A673 (cell line): ENCODE measurements around the gene UFD1. TPM values are rescaled to one million over a fixed set of nuclear protein-coding genes. Genes with fewer than 3 reads are reported as not detected.

Source experiments
- BruUV-seq: library from RNA; stranded (reverse); fragments of 400-500 nt; replicated peaks from 2 replicates; lab custom pipeline; 2021; lab: Mats Ljungman, UMichigan
- CTCF ChIA-PET: fragments of 300-600 bp; sonication (Branson Sonifier 250); formaldehyde crosslinking; loops from one replicate; lab custom pipeline; 2022; ENCODE audit warnings: antibody characterized with exemption; lab: Charles Lee
- POLR2A ChIA-PET: fragments of 300-600 bp; sonication (Branson Sonifier 250); formaldehyde crosslinking; loops from one replicate; lab custom pipeline; 2022; ENCODE audit warnings: antibody characterized with exemption; ENCODE audit not compliant: low non-redundant PET; lab: Charles Lee
- DNase-seq: peaks from one replicate; pipeline ENCODE4 v3.0.0-alpha.2; 2015; ENCODE audit warnings: low spot score
- H3K27ac ChIP-seq: fragments of 200-600 bp; sonication (generic); 2 replicates; pipeline ENCODE4 v1.5.1; 2016; ENCODE audit warnings: mixed run types, low read depth, mild to moderate bottlenecking, mixed read lengths, antibody characterized with exemption, low read length; ENCODE audit not compliant: poor library complexity, severe bottlenecking
- H3K27me3 ChIP-seq: fragments of 200-600 bp; sonication (generic); replicated peaks from 2 replicates; pipeline ENCODE4 v1.6.1; 2017; ENCODE audit warnings: mixed run types, low read depth, mild to moderate bottlenecking, mixed read lengths, antibody characterized with exemption, low read length; ENCODE audit not compliant: insufficient read depth, poor library complexity
- H3K36me3 ChIP-seq: fragments of 200-600 bp; sonication (generic); 2 replicates; pipeline ENCODE4 v1.6.1; 2016; ENCODE audit warnings: mixed run types, mild to moderate bottlenecking, mixed read lengths, antibody characterized with exemption, low read length; ENCODE audit not compliant: insufficient read depth, poor library complexity, severe bottlenecking
- H3K4me1 ChIP-seq: fragments of 200-600 bp; sonication (generic); 2 replicates; pipeline ENCODE4 v1.6.1; 2017; ENCODE audit warnings: mixed run types, mild to moderate bottlenecking, mixed read lengths, antibody characterized with exemption, low read length; ENCODE audit not compliant: insufficient read depth, poor library complexity, severe bottlenecking
- H3K4me3 ChIP-seq: fragments of 200-600 bp; sonication (generic); 2 replicates; pipeline ENCODE4 v1.5.1; 2016; ENCODE audit warnings: low read depth, mixed run types, mild to moderate bottlenecking, mixed read lengths, low read length; ENCODE audit not compliant: poor library complexity, severe bottlenecking
- H3K9me3 ChIP-seq: fragments of 200-600 bp; sonication (generic); 2 replicates; pipeline ENCODE4 v1.6.1; 2016; ENCODE audit warnings: mixed run types, low read depth, mild to moderate bottlenecking, mixed read lengths, antibody characterized with exemption, low read length; ENCODE audit not compliant: poor library complexity, severe bottlenecking
- EZH2 ChIP-seq: fragments of 200-600 bp; sonication (generic); IDR thresholded peaks from 2 replicates; pipeline ENCODE4 v1.6.1; 2017; ENCODE audit warnings: borderline replicate concordance, low read depth, mild to moderate bottlenecking, mixed read lengths, antibody characterized with exemption, low read length; ENCODE audit not compliant: poor library complexity, severe bottlenecking
- intact Hi-C: fragments of 100-400 bp; cut with micrococcal nuclease; formaldehyde crosslinking; loops from one replicate; pipeline ENCODE4 v1.10.0; 2022; ENCODE audit not compliant: unreplicated experiment
- total RNA-seq: library from RNA; stranded (reverse); gene quantifications from 2 replicates; pipeline ENCODE4 v1.2.3, GENCODE V29; 2021
- TF ChIP-seq, protein P1 (sequence below): fragments of 300-800, 200-600 bp; sonication (generic); conservative IDR thresholded peaks from 2 replicates; pipeline ENCODE4 v1.5.1; 2017; ENCODE audit warnings: low read depth, mild to moderate bottlenecking, antibody characterized with exemption, low read length, moderate library complexity, mixed read lengths

The UFD1 gene
- total RNA-seq, 1 experiment from 2014 or later = 195 TPM

GRCh38 chr22:19466126-19466716, 12.8 kb downstream of the UFD1 start:
- ChIA-PET CTCF (no interaction called here), POLR2A (no interaction called here)
- no peaks in the 10 kb centered on the region for H3K9me3 ChIP-seq
- no TSS peak for BruUV-seq
- no peak for DNase-seq
- no peaks in the 10 kb centered on the region for H3K27me3 ChIP-seq
- H3K36me3 ChIP-seq = peaks cover 75% of the 10 kb centered on the region
- no peak overlapping the region for H3K4me3 ChIP-seq
- no peak for TF ChIP-seq EZH2
- TF ChIP-seq, protein P1, sequence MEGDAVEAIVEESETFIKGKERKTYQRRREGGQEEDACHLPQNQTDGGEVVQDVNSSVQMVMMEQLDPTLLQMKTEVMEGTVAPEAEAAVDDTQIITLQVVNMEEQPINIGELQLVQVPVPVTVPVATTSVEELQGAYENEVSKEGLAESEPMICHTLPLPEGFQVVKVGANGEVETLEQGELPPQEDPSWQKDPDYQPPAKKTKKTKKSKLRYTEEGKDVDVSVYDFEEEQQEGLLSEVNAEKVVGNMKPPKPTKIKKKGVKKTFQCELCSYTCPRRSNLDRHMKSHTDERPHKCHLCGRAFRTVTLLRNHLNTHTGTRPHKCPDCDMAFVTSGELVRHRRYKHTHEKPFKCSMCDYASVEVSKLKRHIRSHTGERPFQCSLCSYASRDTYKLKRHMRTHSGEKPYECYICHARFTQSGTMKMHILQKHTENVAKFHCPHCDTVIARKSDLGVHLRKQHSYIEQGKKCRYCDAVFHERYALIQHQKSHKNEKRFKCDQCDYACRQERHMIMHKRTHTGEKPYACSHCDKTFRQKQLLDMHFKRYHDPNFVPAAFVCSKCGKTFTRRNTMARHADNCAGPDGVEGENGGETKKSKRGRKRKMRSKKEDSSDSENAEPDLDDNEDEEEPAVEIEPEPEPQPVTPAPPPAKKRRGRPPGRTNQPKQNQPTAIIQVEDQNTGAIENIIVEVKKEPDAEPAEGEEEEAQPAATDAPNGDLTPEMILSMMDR = no peak
- H3K4me1 ChIP-seq = no peaks in the 10 kb centered on the region
- intact Hi-C loops = no loop called here
- H3K27ac ChIP-seq = no peak overlapping the region

DNA sequence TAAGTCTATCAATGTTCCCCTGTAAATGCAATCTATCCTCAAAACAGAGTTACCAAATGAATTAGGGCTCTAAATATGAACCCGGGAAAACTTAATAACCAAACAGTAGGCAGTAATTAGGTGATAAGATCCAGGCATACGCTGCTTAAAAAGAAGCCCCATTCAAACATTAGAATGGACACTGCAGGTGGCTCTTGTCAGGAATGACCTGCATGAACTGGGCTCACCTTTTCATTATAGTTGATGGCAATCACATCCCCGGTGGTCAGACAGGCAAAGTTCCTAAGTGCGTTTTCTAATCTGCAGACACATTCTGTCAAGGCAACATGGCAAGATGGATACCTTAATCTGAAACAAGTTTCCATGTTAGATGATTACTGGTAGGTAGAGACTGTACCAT, 14.0 kb downstream of the UFD1 start:
- CTCF ChIA-PET = no interaction called here
- Histone ChIP-seq H3K4me1 (no peaks in the 10 kb centered on the region), H3K27me3 (no peaks in the 10 kb centered on the region), H3K4me3 (no peak overlapping the region), H3K36me3 (peaks cover 69% of the 10 kb centered on the region), H3K27ac (no peak overlapping the region), H3K9me3 (no peaks in the 10 kb centered on the region)
- no TSS peak for BruUV-seq
- intact Hi-C loops = no loop called here
- POLR2A ChIA-PET = no interaction called here
- DNase-seq = no peak
- TF ChIP-seq, protein P1 = no peak
- no peak for TF ChIP-seq EZH2

GRCh38 chr22:19464546-19464945, 14.4 kb downstream of the UFD1 start:
- DNase-seq = no peak
- no peak for TF ChIP-seq EZH2
- TF ChIP-seq, protein P1 = no peak
- CTCF ChIA-PET = no interaction called here
- no TSS peak for BruUV-seq
- Histone ChIP-seq H3K27me3 (no peaks in the 10 kb centered on the region), H3K9me3 (no peaks in the 10 kb centered on the region), H3K36me3 (peaks cover 65% of the 10 kb centered on the region), H3K4me3 (no peak overlapping the region), H3K4me1 (no peaks in the 10 kb centered on the region), H3K27ac (no peak overlapping the region)
- POLR2A ChIA-PET = no interaction called here
- intact Hi-C loops = no loop called here
